ENCODE measurements around the gene TCN2.

DNA sequence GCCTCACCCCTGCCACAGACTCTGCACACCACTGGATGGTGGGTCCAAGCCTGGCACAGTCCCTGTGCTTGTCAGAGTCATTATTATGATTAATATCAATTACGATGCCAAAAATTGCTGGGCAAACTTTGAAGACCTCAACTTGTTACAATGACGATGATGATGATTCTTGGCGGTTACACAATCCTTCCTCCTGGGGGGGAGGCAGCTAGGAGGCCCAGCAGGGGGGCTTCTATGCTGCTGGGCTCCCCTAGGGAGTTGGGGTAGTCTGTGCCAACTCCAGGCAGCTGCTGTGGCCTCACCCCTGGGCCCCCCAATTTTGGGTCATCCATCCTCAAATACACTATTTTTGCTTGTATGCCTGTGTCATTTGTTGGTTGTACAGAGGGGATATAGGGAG lies 40.6 kb downstream of the TCN2 start:
- no peak for TF ChIP-seq RAD21 (IDR thresholded peaks at IDR 0.05; ENCODE audit: low read depth)
- TF ChIP-seq, protein P1, sequence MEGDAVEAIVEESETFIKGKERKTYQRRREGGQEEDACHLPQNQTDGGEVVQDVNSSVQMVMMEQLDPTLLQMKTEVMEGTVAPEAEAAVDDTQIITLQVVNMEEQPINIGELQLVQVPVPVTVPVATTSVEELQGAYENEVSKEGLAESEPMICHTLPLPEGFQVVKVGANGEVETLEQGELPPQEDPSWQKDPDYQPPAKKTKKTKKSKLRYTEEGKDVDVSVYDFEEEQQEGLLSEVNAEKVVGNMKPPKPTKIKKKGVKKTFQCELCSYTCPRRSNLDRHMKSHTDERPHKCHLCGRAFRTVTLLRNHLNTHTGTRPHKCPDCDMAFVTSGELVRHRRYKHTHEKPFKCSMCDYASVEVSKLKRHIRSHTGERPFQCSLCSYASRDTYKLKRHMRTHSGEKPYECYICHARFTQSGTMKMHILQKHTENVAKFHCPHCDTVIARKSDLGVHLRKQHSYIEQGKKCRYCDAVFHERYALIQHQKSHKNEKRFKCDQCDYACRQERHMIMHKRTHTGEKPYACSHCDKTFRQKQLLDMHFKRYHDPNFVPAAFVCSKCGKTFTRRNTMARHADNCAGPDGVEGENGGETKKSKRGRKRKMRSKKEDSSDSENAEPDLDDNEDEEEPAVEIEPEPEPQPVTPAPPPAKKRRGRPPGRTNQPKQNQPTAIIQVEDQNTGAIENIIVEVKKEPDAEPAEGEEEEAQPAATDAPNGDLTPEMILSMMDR (IDR thresholded peaks at IDR 0.05 in 2 of 3, conservative IDR thresholded peaks at IDR 0.05 in 1 of 3; ENCODE audit: borderline replicate concordance in 1 of 3, insufficient read depth in 1 of 3, low read depth in 2 of 3, low read length in 2 of 3): no peak
- no peak for TF ChIP-seq YY1 (IDR thresholded peaks at IDR 0.05; ENCODE audit: extremely low read depth, insufficient replicate concordance, low read depth, low read length)
- TF ChIP-seq SIN3A (IDR thresholded peaks at IDR 0.05; ENCODE audit: low read depth): no peak
- TF ChIP-seq EZH2phosphoT487 (IDR thresholded peaks at IDR 0.05; ENCODE audit: borderline replicate concordance): no peak
- TF ChIP-seq, protein P2, sequence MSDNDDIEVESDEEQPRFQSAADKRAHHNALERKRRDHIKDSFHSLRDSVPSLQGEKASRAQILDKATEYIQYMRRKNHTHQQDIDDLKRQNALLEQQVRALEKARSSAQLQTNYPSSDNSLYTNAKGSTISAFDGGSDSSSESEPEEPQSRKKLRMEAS (IDR thresholded peaks at IDR 0.05): no peak
- no peak for TF ChIP-seq POLR2AphosphoS5 (IDR thresholded peaks at IDR 0.05; ENCODE audit: low read depth, low read length)
- no peak for TF ChIP-seq EZH2 (IDR thresholded peaks at IDR 0.05)
- no peak for TF ChIP-seq EGR1 (IDR thresholded peaks at IDR 0.05; ENCODE audit: low read depth)
- TF ChIP-seq ZNF274 (IDR thresholded peaks at IDR 0.05; ENCODE audit: low read depth, low read length): no peak

Measured in HCT116 (cell line).